Duodenal mucosa (tissue), 2 donors: ENCODE data around the gene NANOS3.

Experiments
- H3K27ac ChIP-seq: one replicate; pipeline ENCODE4 v1.7.0; 2013; ENCODE audit warnings: low read depth, low read length
- H3K27me3 ChIP-seq, 2 donors: one replicate each; pipeline ENCODE4 v1.7.0; 2013; ENCODE audit warnings: low read length in 2 of 2, control low read depth in 1 of 2; ENCODE audit not compliant: insufficient read depth in 2 of 2, control insufficient read depth in 1 of 2
- H3K36me3 ChIP-seq, 2 donors: one replicate each; pipeline ENCODE4 v1.7.0; 2013; ENCODE audit warnings: low read length in 2 of 2, control low read depth in 1 of 2; ENCODE audit not compliant: insufficient read depth in 2 of 2, control insufficient read depth in 1 of 2
- H3K4me1 ChIP-seq, 2 donors: one replicate each; pipeline ENCODE4 v1.7.0; 2013; ENCODE audit warnings: low read length in 2 of 2, control low read depth in 1 of 2; ENCODE audit not compliant: insufficient read depth in 2 of 2, control insufficient read depth in 1 of 2
- H3K4me3 ChIP-seq, 2 donors: one replicate each; pipeline ENCODE4 v1.7.0; 2013; ENCODE audit warnings: low read length in 2 of 2, low read depth in 1 of 2
- H3K9ac ChIP-seq, 2 donors: one replicate each; pipeline ENCODE4 v1.7.0; 2013; ENCODE audit warnings: low read length in 2 of 2, low read depth in 1 of 2
- H3K9me3 ChIP-seq, 2 donors: one replicate each; pipeline ENCODE4 v1.7.0; 2013; ENCODE audit warnings: low read length in 2 of 2, control low read depth in 1 of 2; ENCODE audit not compliant: control insufficient read depth in 1 of 2

The NANOS3 gene

GRCh38 chr19:13865571-13866462, 11.1 kb upstream of the NANOS3 start:
- peaks cover 17 to 24% of the 10 kb centered on the region in 2 donors for H3K4me1 ChIP-seq
- H3K4me3 ChIP-seq: peak overlapping the region; percentile 54 to 58
- H3K27me3 ChIP-seq: peaks cover 5 to 15% of the 10 kb centered on the region in 2 donors
- H3K36me3 ChIP-seq: no peaks in the 10 kb centered on the region
- no peak overlapping the region for H3K27ac ChIP-seq
- H3K9ac ChIP-seq: peak overlapping the region in 1 of 2 donors; percentile 51
- H3K9me3 ChIP-seq: no peaks in the 10 kb centered on the region

DNA sequence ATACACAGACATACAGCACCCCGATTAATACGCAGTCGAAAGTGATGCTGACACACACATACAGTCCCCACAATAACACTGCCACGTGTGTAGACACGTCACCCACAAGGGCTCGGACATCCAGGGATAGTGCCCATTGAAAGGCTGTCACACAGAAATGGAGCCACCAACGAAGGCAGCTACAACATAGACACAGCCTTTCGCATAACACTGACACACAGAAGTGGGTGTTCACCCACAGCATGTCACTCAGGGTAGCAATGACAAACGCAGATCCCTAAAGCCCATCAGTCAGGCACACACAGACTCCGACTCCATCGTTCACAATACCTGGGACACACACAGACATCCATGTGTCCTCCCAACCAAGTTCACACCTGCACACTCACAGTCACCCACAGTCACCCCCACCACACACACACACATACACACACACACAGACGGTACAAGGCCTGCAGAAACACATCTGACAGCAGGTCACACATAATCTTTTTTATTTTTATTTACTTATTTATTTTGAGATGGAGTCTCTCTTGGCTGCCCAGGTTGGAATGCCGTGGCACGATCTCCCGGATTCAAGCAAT, 10.4 kb upstream of the NANOS3 start:
- Histone ChIP-seq H3K4me3 (peak overlapping the region; percentile 54 to 58), H3K9ac (peak overlapping the region in 1 of 2 donors; percentile 51)

GRCh38 chr19:13868663-13869062, 8.3 kb upstream of the NANOS3 start:
- Histone ChIP-seq H3K9ac (no peak overlapping the region), H3K9me3 (no peaks in the 10 kb centered on the region), H3K27me3 (peaks cover 5 to 15% of the 10 kb centered on the region in 2 donors), H3K36me3 (no peaks in the 10 kb centered on the region), H3K27ac (no peak overlapping the region), H3K4me1 (peaks cover 10 to 17% of the 10 kb centered on the region in 2 donors), H3K4me3 (no peak overlapping the region)

More for the DNA sequence above, 10.4 kb upstream of the NANOS3 start:
- Histone ChIP-seq H3K27me3 (peaks cover 5 to 15% of the 10 kb centered on the region in 2 donors), H3K4me1 (peaks cover 14 to 20% of the 10 kb centered on the region in 2 donors), H3K36me3 (no peaks in the 10 kb centered on the region), H3K9me3 (no peaks in the 10 kb centered on the region), H3K27ac (no peak overlapping the region)

DNA sequence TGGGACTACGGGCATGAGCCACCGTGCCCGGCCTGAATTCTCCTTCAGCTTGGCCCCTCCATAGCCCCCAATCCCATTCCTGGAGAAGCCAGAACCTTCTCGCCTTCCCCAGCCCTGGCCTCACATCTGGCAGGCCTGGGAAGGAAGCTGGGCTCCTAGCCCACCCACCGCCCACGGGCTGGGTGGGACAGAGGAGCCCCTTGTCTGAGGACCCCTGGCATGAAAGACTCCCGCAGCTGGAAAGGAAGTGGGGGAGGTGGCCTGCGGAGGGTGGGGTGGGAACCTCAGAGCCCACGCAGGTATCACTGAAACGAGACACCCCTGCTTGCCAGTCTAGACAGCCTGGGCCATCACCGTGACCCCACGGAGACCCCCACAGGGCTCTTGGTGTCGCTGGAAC, 7.7 kb upstream of the NANOS3 start:
- Histone ChIP-seq H3K9me3 (no peaks in the 10 kb centered on the region), H3K27ac (no peak overlapping the region)

GRCh38 chr19:13870873-13871272, 6.1 kb upstream of the NANOS3 start:
- Histone ChIP-seq H3K27me3 (peaks cover 5 to 7% of the 10 kb centered on the region in 2 donors), H3K9ac (no peak overlapping the region), H3K9me3 (no peaks in the 10 kb centered on the region), H3K36me3 (no peaks in the 10 kb centered on the region), H3K27ac (no peak overlapping the region), H3K4me1 (peaks cover 5 to 10% of the 10 kb centered on the region in 2 donors), H3K4me3 (no peak overlapping the region)

More for the DNA sequence above, 7.7 kb upstream of the NANOS3 start:
- H3K36me3 ChIP-seq: no peaks in the 10 kb centered on the region
- peaks cover 8 to 15% of the 10 kb centered on the region in 2 donors for H3K4me1 ChIP-seq
- no peak overlapping the region for H3K9ac ChIP-seq
- H3K27me3 ChIP-seq: peaks cover 5 to 10% of the 10 kb centered on the region in 2 donors
- H3K4me3 ChIP-seq: no peak overlapping the region

- H3K4me3 ChIP-seq: peak overlapping the region; percentile 55 to 58
- H3K9ac ChIP-seq: peak overlapping the region in 1 of 2 donors; percentile 39
- no peak overlapping the region for H3K27ac ChIP-seq
Observed at GRCh38 chr19:13872339-13872694, 4.6 kb upstream of the NANOS3 start.

DNA sequence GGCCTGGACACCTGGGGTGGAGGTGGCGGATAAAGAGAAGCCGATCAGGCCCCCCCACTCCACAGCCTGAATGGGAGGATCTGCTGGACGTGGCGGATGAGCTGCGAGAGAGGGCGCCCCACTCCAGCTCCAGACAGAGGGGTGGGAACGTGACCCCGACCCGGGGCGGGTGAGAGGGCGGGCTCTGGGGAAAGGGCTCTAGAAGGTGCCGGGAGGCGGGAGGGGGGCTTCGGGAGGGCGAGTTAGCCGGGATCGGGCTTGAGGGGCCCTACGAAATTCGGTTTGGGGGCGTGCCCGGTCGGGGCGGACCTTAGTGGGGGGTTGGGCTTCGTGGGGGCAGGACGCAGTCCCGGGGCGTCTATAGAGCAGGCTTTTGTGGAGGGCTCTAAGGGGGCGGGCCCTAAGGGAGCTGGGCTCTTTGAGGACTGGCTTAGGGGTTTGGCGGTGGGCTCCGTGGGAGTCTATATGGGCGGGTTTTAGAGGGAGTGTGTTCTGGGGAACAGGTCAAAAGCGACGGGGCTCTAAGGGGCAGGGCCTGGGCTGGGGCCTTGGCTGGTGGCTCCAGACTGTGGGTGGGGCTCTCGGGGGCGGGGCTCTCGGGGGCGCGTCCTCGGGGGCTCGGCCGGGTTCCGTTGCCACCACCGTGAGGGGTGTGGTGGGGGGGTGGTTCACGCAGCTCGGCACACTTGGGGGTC, 4.1 kb upstream of the NANOS3 start:
- no peaks in the 10 kb centered on the region for H3K27me3 ChIP-seq
- H3K4me1 ChIP-seq: peaks cover 7 to 11% of the 10 kb centered on the region in 2 donors
- peak overlapping the region in 1 of 2 donors; percentile 39 for H3K9ac ChIP-seq
- H3K4me3 ChIP-seq: peak overlapping the region; percentile 55 to 58
- no peak overlapping the region for H3K27ac ChIP-seq
- no peaks in the 10 kb centered on the region for H3K36me3 ChIP-seq
- H3K9me3 ChIP-seq: no peaks in the 10 kb centered on the region

More at GRCh38 chr19:13872339-13872694, 4.6 kb upstream of the NANOS3 start:
- Histone ChIP-seq H3K9me3 (no peaks in the 10 kb centered on the region), H3K36me3 (no peaks in the 10 kb centered on the region), H3K27me3 (no peaks in the 10 kb centered on the region), H3K4me1 (peaks cover 7 to 9% of the 10 kb centered on the region in 2 donors)

DNA sequence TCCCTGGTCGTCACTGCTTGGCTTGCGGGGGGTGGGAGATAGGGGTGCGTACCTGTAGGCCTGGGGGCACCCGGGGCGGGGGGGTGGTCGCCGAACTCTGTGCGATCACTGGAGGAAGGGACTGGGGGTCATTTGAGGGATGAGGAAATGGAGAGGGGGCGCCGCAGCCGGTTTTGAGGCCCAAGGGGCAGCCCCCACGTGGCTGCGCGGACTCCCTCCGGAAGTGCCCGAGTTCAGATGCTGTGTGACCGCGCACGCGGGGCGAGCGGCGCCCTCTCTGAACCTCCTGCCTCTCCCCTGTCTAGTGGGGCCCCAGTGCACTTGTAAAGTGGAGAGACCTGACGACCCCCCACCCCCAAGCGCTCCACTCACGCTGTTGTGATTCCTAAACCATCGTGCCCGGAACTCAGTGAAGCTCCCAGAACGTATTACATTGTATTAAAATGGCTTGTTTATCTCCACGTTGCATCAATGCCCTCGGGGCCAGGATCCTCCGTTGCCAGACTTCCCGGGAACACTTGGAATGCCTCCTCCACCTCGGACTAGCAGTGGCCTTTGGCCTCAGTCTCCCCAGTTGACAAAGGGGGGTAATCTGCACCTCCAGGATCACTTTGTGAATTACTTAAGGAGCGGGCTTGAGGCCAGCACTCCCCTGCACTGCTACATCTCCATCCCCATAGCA, 3.0 kb upstream of the NANOS3 start:
- no peaks in the 10 kb centered on the region for H3K27me3 ChIP-seq
- peaks cover 7 to 11% of the 10 kb centered on the region in 2 donors for H3K4me1 ChIP-seq
- no peak overlapping the region for H3K27ac ChIP-seq

GRCh38 chr19:13875824-13876223, 1.1 kb upstream of the NANOS3 start:
- Histone ChIP-seq H3K4me3 (no peak overlapping the region), H3K27ac (no peak overlapping the region), H3K36me3 (no peaks in the 10 kb centered on the region), H3K4me1 (peaks cover 13 to 21% of the 10 kb centered on the region in 2 donors), H3K27me3 (no peaks in the 10 kb centered on the region), H3K9ac (no peak overlapping the region), H3K9me3 (no peaks in the 10 kb centered on the region)

More for the DNA sequence above, 3.0 kb upstream of the NANOS3 start:
- Histone ChIP-seq H3K9ac (no peak overlapping the region), H3K9me3 (no peaks in the 10 kb centered on the region), H3K4me3 (no peak overlapping the region), H3K36me3 (no peaks in the 10 kb centered on the region)
